Stimulated activated CD8-positive, alpha-beta memory T cell treated with anti-CD3 and anti-CD28 coated beads, Interleukin-12 subunit alpha, Interleukin-12 subunit beta, amount 100 ng/mL, for 24 hours (primary cell): ENCODE data around the gene MPL.
"Not testable (repeated sequence)": the region's sequence is repeated elsewhere in the genome, so short reads cannot be mapped to it uniquely, and the experiment has no call there.

Experiments used
- DNase-seq: peaks from one replicate; pipeline ENCODE4 v3.0.0-alpha.2; 2020; ENCODE audit errors: extremely low read depth

Gene MPL

DNA sequence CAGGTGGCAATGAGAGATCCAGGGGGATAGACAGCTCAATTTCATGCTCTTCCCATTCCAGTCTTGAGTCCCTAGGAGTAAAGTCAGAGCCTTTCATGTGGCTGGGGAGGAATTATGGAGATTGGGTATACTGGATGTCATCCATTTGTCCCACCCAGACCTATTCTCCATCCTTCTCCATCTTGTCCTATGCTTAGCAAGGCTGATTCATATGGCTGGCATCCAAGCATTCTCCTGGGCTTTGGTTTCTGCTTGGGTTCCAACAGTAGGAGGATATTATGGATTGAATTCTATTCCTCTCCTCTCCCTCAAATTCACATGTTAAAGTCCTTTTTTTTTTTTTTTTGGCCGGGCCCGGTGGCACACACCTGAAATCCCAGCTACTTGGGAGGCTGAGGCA, 17.3 kb downstream of the MPL start:
- no peak for DNase-seq

DNA sequence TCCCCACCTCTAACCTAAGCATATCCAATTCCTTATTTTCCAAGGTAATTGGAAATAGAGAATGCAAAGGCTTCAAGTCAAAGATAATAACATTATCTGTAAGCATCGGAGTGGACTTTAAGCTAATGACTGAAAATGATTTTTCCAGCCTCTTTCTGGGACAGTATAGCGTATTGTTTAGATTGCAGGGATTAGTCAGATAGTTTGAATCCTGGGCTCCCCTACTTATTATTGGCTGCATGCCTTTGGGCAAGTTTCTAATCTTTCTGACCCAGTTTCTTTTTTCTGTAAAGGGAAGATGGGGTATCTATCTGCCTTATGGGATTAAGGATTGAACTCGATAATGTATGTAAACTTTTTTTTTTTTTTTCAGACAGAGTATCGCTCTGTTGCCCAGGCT, 19.6 kb downstream of the MPL start:
- no peak for DNase-seq

DNA sequence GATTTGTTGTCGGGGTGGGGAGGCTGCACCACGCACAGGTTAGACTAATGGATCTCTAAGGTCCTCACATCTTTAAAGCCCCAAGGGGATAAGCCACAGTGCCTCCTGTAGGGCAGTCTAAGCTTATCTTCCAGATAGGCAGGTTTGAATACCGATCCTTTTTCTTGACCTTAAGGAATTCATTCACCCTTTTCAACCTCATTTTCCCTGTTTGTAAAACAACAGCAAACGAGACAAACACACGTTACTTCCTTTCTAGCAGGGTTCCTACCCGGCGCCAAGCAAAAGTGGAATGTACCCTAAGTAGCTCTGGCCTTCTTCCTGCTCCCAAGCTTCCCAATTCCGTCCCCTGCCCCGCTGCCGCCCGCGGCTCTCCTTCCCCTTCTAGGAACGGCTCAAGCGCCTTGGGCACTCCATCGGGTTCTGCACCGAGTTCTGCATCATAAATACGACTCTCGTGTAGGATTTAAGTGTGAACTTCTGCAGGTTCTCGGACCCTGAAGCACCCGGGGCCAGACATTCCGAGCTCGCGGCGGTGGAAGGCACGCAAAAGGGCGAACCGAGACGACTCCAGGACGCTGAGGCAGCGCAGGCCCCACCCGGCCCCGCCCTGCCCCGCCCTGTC, 20.6 kb downstream of the MPL start:
- no peak for DNase-seq

DNA sequence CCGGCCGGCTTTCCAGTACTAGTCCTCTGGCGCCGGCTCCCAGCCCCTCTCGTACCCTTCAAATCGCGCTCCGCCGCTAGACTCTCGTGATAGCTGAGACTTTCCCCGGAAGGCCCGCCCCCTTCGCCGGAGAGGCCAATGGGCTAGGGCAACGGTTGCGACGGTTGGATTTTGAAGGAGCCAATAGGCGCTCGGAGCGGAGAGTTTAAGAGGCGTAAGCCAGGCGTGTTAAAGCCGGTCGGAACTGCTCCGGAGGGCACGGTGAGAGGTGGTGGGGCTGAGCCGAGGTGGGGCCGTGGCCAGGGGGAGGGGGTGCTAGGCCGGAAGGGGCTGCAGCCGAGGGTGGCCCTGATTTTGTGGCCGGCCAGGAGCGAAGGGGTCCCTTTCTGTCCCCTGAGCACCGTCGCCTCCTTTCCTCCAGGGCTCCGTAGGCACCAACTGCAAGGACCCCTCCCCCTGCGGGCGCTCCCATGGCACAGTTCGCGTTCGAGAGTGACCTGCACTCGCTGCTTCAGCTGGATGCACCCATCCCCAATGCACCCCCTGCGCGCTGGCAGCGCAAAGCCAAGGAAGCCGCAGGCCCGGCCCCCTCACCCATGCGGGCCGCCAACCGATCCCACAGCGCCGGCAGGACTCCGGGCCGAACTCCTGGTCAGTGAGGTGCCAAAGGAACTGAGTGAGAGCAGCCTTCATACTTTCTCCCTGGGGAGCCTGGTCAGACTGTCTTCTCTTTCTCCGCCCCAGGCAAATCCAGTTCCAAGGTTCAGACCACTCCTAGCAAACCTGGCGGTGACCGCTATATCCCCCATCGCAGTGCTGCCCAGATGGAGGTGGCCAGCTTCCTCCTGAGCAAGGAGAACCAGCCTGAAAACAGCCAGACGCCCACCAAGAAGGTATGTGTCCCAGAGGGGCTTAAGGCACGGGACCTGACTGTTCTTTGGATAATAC, 21.4 kb downstream of the MPL start, which contains the start of gene CDC20:
Gene CDC20 (plus strand): TSS at position 236 of the 948 bp plus-strand sequence. CDS start 235 bp downstream, at position 471.
- peak; percentile 99 for DNase-seq

DNA sequence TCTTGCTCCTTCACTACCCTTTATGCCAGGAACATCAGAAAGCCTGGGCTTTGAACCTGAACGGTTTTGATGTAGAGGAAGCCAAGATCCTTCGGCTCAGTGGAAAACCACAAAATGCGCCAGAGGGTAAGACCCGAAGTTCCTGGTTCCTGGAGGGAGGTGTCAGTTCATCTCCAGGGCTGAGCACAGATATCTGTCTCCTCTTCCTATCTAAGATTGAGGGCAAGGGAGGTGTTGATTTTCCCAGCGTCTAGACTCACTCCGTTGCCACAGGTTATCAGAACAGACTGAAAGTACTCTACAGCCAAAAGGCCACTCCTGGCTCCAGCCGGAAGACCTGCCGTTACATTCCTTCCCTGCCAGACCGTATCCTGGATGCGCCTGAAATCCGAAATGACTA, 22.1 kb downstream of the MPL start:
- DNase-seq = no peak

DNA sequence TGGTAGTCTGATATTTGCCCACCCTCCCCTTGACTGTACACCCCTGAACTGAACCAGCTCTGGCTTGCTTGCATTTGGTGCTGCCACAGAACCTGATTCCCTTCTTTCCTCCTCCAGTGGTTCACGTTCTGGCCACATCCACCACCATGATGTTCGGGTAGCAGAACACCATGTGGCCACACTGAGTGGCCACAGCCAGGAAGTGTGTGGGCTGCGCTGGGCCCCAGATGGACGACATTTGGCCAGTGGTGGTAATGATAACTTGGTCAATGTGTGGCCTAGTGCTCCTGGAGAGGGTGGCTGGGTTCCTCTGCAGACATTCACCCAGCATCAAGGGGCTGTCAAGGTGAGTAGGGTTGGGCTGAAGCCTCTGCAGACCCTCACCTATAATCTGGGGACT, 23.0 kb downstream of the MPL start:
- no peak for DNase-seq

DNA sequence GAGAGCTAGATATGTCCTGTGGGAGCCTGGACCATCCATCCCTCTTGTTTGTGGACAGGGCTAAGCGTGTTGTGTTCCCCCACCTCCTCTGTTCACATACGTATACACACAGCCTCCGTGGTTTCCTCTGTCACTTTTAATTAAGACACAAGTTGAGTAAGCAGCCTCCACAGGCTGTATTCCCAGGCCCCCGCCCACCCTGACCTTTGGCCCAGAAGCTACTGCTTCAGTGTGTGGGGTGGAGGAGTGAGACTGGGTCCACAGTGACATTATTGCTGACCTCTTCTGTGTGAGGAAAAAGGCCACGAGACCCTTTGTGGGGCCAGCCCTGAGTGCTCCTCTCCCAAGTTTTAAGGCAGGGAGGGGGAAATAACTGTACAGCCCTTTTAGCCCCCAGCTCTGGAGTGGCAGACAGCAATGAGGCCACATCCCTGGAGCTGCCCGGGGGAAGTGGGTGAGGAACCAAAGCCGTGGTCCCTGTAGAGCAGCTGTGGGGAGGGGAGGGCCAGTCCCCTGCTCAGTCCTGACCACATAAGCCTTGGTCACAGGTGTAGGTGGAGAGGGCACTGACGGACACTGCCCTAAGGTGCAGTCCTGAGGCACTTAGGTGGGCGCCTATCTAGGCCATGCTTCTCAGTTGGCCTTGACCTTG, 25.8 kb downstream of the MPL start:
- DNase-seq = no peak

DNA sequence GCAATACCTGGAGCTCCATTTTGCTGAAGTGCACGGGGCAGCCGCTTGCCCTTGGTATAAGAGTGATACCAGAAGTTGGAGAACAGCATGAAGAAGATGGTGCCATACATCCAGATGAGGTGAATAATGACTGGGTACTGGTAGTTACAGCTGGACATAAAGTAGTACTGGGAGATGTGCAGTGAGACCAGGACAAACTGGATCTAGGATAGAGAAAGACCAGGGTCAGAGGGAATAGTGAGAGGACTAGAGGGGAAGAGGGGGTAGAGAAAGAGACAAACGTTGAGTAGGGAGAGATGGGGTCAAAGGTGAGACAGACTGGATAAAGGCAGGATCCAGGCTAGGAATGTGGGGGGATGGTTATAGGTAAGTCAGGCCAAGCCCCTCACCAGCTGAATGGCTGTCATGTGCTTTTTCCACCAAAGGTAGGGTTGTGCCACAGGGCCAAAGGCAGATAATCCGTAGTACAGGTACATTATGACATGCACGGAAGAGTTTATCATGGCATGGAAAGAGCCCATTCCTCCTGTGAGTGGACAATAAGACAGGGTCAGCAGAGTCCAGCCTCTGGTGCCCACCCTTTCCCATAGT, 26.4 kb downstream of the MPL start:
- DNase-seq = no peak

DNA sequence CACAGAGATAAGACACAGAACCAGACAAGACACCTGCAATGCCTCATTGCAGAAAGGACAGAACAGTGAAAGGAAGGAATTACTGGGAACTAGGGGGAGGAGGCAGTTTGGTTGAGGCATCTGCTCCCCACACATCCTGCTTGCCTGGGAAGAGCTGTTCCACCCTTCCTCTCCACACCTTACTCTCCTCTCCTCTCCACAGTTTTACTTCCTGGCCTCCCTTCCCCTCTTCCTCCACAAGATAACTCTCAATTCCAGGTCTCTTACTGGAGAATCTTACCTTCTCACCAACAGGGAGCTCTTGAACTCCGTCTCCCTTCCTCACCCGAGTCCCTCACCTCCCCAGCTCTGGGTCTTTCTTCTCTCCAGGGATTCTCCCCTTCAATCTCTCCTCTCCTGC, 28.1 kb downstream of the MPL start:
- no peak for DNase-seq

DNA sequence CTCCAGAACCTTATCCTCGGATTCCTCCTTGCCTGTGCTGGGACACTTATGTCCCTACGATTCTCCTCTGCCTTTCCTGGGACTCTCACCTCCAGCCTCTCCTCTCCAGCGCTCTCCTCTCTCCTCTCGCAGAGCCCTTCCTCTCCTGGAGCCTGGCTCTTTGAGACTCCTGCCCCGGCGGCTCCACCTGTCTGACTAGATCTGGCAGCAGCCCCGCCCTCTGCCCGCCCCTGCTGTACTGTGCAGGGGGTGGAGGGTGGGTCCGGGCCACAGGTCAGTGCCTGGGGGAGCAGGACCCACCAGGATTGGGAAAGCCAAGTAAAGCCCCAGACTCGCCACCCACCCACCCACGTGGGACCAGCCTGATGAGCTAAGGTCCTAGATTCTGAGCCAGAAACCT, 28.6 kb downstream of the MPL start:
- DNase-seq = no peak

DNA sequence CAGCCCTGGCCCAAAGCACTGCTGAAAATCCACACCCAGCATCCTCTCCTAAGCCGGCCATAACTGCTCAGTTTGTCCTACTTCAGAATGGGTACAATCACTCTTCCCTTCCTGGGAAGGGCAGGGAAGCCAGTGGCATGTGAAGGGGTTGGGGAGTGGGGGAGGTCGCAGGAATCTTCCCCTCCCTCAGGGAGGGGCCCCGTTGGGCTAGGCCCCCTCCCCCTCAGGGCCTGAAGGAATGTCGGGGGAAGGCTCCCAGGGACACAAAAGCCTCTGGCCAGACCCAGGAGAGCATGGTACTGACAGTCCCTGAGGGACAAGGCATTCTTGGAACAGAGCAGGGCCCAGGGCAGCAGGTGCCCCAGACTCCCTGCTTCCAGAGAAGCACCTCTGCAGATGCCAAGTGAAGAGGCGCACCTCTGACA, 29.0 kb downstream of the MPL start:
- no peak for DNase-seq

DNA sequence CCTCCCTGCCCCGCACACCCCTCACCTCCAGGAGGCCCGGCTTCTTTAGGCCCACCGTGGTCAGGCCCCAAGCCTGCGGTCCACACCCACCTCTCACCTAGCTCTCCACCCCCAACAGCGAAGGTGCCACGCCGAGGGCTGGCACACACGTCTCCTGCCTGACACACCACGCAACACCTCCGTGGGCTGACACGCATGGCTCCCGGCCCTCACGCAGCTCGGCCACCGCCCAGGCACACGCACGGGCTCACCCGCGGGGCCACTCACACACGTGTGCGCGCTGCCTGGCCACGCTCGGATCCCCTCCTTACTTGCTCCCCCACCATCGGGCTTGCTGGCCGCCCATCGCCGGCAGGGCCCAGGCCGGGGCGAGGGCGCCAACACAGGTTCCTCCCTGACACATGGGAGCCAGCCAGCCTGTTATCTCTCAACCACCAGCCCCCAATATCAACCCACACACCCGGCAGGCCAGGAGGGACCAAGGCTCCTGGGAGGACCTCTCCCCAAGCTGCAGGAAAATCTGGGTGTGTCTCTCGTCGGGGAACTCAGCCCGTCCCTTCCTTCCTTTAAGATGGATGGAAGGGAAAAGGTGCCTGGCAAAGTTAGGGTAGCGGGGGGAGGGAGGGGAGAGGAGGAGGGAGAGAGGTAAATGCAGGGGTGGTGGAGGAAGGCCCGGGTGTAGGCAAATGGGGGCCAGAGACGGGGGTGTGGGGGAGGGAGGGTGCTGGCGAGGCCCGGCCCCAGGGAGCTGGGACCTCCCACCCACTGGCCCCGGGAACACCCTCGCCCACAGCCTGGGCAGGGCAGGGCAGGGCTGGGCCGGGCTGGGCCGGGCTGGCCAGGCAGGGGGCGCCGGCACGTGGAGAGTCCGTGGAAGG, 29.6 kb downstream of the MPL start:
- DNase-seq = no peak

DNA sequence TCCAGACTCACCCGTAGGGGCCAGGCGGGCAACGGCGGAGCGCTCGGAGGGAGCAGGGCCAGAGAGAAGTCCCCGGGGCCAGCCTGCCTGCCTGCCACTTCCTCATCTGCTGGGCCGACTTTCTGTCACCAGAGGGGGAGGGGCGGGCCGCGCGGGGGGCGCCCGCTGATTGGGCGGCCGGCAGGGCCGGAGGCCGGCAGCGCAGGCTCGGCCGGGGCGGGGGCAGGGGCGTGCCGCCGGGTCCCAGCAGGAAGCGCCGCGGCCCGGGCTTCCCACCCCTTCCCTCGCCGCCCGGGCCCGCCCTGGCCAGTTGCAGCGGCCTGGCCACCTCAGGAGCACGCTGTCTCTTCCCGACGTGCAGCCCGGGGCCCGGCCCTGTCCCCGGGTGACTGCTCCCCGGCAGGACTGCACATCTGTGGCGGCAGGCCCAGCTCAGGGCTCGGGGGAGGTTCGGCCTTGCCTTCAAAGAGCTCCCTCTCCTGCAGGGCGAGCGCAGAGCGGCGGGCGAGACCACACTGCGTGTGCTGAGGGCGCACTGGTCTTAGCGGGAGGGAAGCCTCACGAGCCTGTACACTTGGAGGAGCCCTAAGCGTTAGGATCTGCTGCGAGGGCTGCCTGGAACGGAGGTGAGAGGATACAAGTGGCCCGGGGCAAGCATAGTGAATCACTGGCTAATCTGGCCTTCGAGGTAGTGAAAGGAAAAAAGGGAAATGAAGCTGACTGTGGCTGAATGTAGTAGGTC, 30.5 kb downstream of the MPL start, which contains the start of gene ELOVL1:
Gene ELOVL1 (minus strand): TSS at position 108 of the 742 bp plus-strand sequence. CDS start 2,402 bp downstream, outside the sequence.
- DNase-seq = peak; percentile 80

DNA sequence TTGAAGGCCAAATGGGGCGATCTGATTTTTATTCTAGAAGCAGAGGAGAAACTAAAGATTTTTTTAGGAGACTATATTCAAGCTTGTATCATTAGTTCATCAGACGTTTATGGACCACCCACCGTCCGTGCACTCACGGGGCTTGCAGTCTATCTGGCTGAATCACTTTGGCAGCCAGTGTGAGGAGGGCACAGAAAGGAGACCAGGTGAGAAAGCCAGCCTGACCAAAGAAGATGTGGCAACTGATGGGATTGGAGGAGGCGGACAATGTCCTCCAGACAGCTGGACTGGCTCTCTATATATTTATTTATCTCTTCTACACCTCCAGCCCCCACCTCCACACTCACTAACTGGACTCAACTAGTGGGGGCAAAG, 31.0 kb downstream of the MPL start:
- no peak for DNase-seq

DNA sequence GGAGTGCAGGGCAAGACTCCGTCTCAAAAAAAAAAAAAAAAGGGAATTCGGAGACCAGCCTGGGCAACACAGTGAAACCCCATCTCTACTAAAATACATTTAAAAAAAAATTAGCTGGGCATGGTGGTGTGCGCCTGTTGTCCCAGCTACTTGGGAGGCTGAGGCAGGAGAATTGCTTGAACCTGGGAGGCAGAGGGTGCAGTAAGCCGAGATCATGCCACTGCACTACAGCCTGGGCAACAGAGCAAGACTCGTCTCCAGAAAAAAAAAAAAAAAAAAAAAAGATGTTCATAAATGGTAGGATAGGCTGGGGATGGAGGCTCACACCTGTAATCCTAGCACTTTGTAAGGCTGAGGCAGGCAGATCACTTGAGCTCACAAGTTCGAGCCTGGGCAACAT, 32.2 kb downstream of the MPL start:
- DNase-seq = not testable (repeated sequence)

DNA sequence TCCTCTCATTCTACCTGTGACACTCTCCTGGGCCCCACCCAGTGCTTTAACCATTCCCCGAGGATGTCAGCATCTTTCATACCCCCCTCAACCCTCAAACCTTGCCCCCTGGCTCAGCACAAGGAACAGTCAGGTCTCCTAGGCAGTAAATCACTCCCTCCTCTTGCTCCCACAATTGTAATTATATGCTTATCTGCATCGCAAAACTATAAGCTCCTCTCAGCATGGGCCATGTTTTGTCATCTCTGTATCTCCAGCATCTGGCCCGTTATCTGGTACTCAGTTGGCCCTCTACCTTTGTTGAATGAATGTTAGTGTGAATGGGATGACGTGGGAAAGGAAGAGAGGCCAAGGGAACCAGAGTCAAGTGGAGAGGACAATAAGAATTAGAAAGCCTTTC, 32.9 kb downstream of the MPL start:
- no peak for DNase-seq

DNA sequence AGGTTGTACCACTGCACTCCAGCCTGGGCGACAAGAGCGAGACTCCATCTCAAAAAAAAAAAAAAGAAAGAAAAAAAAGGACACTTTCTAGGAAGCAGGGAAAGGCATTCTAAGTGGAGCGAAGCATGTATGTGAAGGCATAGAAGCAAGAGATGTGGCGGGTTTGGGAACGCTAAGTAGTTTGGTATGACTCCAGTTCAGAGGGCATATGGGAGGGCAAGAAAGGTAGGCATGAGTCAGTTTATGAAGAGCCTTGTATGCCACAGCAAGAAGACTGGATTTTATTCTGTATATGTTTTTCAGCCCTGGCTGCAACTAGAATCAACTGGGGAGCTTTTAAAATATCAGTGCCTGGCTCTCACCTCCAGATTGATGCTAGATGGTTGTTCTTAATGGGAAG, 34.6 kb downstream of the MPL start:
- no peak for DNase-seq

DNA sequence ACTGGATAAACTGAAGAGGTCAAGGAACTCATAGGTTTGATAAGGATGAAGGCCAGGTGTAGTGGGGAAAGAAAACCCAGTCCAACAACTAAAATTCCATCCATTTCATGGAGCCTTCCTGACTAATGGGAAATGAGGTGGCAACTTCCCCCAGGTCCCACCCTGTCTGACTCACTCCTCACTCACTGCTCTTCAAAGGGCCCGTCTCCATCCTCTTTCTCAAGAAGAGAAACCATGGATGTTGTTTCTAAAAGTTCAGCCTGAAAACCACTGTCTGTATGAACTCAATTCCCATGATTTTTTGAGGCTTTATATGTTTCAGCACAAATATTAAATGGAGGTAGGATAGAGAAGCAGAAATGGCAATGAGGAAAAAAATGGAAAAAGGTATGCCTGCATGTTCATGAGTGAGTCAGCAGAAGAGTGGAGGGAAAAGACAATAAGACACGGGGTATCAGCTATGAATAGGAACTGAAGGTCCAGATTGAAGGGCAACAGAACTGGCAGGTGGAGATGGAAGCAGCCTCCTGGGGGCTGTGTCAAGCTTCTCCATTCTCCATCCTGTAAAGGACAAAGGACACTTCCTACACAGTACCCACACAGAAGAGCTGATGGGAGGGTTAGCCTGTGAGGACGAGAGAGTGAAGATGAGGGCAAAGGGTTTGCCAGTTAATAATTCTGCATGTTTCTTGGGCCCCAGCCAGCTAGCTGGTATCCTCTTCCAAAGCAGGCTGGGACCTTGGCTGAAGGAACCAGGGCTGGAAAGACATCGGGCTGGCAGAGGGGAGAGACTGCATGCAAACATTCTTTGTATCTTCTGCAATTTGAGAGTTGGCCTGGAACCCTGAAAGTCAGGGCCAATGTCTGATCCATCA, 35.7 kb downstream of the MPL start:
- DNase-seq = no peak

DNA sequence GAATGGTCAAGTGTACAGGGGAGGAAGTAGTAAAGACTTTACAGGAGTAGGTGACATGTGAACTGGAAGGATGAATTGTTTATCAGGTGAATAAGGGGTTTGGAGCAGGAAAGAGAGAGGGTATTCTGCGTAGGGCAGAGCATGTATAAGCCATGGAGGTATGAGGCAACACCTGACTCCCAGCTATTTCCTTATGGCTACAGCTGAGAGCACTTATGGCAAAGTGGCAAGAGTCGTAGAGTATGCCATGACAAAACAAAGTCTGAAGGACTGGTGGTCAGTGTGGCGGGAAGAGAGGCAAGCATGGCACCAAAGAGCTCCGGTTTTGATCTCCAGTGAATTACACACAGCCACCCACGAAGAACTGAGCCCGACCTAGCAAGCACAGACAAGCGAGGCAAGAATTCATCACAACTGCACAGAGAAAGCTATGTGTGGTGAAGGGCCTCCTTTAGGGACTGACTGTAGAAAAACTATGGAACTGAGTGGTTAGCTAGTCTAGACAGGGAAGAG, 39.2 kb downstream of the MPL start:
- DNase-seq = no peak
